Raji (cell line): ENCODE results near the gene ZNF3.

Experiments
- POLR2A ChIP-seq: IDR thresholded peaks from 2 replicates; pipeline ENCODE4 v1.6.1; 2011; ENCODE audit warnings: low read depth, low read length, control low read depth; ENCODE audit not compliant: insufficient read depth

ZNF3 gene

DNA sequence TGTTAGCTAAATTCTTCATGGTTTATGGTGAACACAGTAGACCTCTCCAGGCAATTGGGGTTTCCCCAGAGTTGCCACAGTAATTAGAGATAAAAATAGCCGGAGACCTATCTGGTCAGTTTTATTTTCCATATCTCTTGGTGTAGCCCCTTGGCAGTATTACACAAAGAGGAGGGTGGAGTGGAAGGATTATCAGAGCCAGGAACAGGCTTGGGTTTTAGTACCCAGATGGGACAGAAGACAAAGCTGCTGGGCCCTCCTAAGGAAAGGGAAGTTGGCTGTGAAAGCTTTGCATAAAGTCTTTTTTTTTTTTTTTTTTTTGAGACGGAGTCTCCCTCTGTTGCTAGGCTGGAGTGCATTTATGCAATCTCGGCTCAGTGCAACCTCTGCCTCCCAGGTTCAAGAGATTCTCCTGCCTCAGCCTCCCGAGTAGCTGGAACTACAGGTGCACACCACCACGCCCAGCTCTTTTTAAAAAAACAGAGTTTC lies 22.2 kb downstream of the ZNF3 start:
- TF ChIP-seq POLR2A = no peak

DNA sequence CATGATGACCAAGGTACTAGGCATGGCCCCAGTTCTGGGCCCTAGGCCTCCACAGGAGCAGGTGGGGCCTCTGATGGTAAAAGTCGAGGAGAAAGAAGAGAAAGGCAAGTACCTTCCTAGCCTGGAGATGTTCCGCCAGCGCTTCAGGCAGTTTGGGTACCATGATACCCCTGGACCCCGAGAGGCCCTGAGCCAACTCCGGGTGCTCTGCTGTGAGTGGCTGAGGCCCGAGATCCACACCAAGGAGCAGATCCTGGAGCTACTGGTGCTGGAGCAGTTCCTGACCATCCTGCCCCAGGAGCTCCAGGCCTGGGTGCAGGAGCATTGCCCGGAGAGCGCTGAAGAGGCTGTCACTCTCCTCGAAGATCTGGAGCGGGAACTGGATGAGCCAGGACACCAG lies 24.5 kb downstream of the ZNF3 start:
- no peak for TF ChIP-seq POLR2A

- no peak for TF ChIP-seq POLR2A
These were observed 28.3 kb downstream of the ZNF3 start for GRCh38 chr7:100053215-100053614.

GRCh38 chr7:100051611-100052010 lies 29.9 kb downstream of the ZNF3 start:
- no peak for TF ChIP-seq POLR2A

- TF ChIP-seq POLR2A = peak; percentile 86
These were observed 31.9 kb downstream of the ZNF3 start, which contains the start of gene ZSCAN21 for GRCh38 chr7:100049441-100050291. Gene ZSCAN21, plus strand, starts transcription at chr7:100049774. Its CDS starts 7,233 bp downstream, at chr7:100057007.

- no peak for TF ChIP-seq POLR2A
These were observed 32.8 kb downstream of the ZNF3 start for GRCh38 chr7:100048680-100049079.

- TF ChIP-seq POLR2A = no peak
These were observed 36.8 kb downstream of the ZNF3 start for GRCh38 chr7:100044718-100045117.

DNA sequence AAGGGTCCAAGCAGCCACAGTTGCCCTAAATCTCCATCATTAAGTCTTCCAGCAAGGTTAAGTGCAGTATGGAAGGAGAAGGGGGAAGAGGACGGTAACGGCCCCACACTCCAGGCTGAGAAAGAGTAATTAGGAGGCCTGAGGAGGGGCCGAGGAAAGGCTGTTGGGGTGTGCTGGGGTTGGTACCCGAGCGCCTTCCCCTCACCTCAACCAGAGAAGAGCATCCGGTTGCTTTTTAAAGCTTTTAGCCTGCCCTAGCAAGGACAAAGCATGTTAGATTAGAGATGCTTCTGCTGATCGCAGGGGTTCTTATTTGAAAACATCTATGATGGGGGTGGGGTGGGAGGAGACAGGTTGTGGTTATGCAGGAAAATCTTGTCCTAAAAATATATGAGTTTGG lies 40.9 kb downstream of the ZNF3 start:
- no peak for TF ChIP-seq POLR2A

DNA sequence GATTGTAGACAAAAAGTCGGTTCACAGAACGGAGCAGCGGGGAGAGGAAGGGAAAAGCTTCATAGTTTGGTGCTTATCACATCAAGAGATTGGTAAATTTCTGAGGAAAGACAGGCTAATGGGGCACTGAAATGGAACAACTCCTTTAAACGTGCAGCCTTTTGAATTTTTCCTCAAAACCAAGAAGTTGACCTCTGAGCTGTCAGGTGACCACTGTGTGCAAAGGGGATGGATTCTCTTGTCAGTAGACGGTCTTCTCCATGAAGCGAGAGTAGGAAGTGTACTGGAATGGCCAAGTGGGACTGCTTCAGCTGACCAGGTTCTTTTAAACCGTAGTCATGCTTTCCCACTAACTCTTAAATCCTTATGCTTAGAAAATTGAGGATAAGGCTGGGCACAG lies 43.2 kb downstream of the ZNF3 start:
- TF ChIP-seq POLR2A = no peak

DNA sequence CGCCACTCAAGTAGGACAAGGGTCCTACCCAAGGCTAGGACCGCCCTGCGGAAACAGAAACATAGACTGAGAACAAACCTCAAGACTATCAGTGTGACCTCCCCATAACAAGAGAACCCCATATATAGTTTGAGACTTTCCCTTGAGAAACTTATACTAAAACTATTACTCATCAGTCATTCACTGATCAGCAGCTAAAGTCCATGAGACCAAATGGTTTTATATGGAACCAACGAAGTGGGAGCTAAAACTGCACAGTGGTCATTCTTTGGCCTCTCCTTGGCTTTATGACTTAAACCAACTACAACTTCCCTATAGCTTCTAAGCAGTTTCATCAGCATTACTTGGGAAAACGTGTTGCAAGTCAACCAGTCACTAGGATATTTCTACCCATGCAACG lies 45.6 kb downstream of the ZNF3 start:
- no peak for TF ChIP-seq POLR2A

DNA sequence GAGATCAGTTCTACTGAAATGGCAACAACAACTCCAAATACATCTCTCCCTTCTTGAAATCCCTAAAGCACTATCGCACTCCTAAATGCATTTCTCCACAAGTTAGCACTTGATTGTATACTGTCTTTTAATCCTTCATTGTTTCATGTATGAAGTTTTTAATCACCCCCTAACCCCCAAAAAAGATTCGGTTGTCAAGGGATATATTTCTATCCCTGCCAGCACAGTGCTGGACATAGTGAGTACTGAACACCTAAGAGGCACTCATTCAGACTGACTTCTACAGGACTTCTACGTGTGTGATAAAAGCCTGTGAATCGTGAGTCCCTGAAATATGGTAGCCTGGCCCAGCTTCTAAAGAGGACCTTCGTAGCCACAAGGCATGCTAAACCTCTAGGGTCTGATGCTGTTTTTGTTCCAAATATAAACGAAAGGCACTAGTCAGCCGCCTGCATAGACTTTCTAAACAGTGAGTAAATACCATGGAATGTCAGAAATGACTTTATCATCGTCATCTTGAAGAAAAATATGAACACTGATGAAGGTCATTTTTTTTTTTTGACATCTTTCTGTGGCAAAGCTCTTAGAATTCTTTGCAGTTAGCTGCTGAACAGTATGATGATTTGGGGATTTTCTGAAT lies 46.5 kb downstream of the ZNF3 start:
- no peak for TF ChIP-seq POLR2A

DNA sequence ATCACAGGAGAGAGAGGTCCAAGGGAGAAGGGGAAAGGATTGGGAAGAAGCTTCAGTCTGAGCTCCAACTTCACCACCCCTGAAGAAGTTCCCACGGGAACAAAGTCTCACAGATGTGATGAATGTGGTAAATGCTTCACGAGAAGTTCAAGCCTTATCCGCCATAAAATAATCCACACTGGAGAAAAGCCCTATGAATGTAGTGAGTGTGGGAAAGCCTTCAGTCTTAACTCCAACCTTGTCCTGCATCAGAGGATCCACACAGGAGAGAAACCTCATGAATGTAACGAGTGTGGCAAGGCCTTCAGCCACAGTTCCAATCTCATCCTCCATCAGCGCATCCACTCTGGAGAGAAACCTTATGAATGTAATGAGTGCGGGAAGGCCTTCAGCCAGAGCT lies 48.0 kb downstream of the ZNF3 start:
- no peak for TF ChIP-seq POLR2A

GRCh38 chr7:100029596-100029995 lies 51.9 kb downstream of the ZNF3 start:
- no peak for TF ChIP-seq POLR2A

DNA sequence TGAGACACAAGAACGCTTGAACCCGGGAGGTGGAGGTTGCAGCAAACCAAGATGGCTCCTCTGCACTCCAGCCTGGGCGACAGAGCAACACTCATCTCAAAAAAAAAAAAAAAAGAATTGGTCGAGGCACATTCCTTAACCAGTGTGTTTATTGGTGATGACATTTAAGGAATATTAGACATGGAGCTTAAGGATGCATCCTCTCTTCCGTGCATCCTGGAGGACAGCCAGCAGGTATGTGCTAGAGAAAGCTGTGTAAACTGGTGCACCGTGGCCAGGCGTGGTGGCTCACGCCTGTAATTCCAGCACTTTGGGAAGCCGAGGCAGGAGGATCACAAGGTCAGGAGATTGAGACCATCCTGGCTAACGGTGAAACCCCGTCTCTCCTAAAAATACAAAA lies 54.3 kb downstream of the ZNF3 start:
- no peak for TF ChIP-seq POLR2A

- TF ChIP-seq POLR2A = no peak
These were observed 57.4 kb downstream of the ZNF3 start for GRCh38 chr7:100024020-100024619.

DNA sequence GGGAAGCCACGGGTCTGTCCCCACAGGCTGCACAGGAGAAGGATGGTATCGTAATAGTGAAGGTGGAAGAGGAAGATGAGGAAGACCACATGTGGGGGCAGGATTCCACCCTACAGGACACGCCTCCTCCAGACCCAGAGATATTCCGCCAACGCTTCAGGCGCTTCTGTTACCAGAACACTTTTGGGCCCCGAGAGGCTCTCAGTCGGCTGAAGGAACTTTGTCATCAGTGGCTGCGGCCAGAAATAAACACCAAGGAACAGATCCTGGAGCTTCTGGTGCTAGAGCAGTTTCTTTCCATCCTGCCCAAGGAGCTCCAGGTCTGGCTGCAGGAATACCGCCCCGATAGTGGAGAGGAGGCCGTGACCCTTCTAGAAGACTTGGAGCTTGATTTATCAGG lies 58.0 kb downstream of the ZNF3 start:
- TF ChIP-seq POLR2A = no peak

DNA sequence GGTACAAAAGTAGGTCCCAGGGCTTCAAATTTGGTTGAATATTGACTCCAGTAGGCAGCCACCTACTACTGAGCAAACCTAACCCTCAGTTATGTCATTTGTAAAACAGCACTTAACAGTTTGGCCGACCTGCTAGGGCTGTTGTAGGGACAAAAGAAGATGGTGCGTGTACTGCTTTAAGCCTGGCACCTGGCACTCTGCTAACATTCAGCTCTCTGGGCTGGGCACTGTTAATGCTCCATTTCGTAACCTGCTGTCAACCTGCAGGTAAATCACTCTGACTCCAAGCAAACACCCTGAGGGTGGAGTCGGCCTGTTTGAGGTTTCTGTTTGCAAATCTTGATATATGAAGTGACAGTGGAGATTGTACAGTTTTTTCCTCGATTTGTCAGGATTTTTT lies 58.9 kb downstream of the ZNF3 start:
- TF ChIP-seq POLR2A = no peak

- no peak for TF ChIP-seq POLR2A
These were observed 60.2 kb downstream of the ZNF3 start for GRCh38 chr7:100021297-100021696.
